Gastrocnemius medialis (tissue), 4 donors: ENCODE measurements around the gene ITGAE. TPM values are rescaled to one million over a fixed set of nuclear protein-coding genes. Genes with fewer than 3 reads are reported as not detected.

Experiments used
- ATAC-seq, 2 donors: fragments of 150-250 bp; one replicate each; pipeline ENCODE4 v1.9.1; 2016
- DNase-seq, 2 donors: peaks; one replicate each; pipeline ENCODE4 v3.0.0-alpha.2; 2019
- H3K27ac ChIP-seq, 4 donors: fragments of 200-600 bp; sonication (generic); 1 replicate in 1 of 4; 2 replicates in 3 of 4; pipeline ENCODE4 v1.5.1; 2016 to 2018; ENCODE audit warnings: mild to moderate bottlenecking in 2 of 4, moderate library complexity in 1 of 4
- H3K27me3 ChIP-seq, 3 donors: fragments of 200-600 bp; sonication (generic) in 2 of 3; 1 replicate in 1 of 3; 2 replicates in 2 of 3; pipeline versions ENCODE4 v1.5.1 to v1.6.0; 2016 to 2019; ENCODE audit warnings: mild to moderate bottlenecking in 1 of 3, moderate library complexity in 1 of 3
- H3K36me3 ChIP-seq, 2 donors: fragments of 200-600 bp; sonication (generic) in 1 of 2; one replicate each; pipeline ENCODE4 v1.5.1; 2017 to 2018
- H3K4me1 ChIP-seq, 2 donors: fragments of 200-600 bp; sonication (generic) in 1 of 2; one replicate each; pipeline ENCODE4 v1.5.1; 2016 to 2017; ENCODE audit warnings: mild to moderate bottlenecking in 2 of 2
- H3K4me3 ChIP-seq, 4 donors: fragments of 200-600 bp; sonication (generic) in 3 of 4; 1 replicate in 1 of 4; 2 replicates in 3 of 4; pipeline ENCODE4 v1.5.1; 2016 to 2019; ENCODE audit warnings: mild to moderate bottlenecking in 2 of 4
- H3K9me3 ChIP-seq, 3 donors: fragments of 200-600 bp; sonication (generic) in 2 of 3; 1 replicate in 1 of 3; 2 replicates in 2 of 3; pipeline ENCODE4 v1.5.1; 2016 to 2019
- POLR2A ChIP-seq, 2 donors: fragments of 450-650 bp; IDR thresholded peaks; one replicate each; pipeline ENCODE4 v1.6.1; 2017; ENCODE audit warnings: antibody characterized with exemption in 2 of 2, mild to moderate bottlenecking in 2 of 2, moderate library complexity in 2 of 2
- in situ Hi-C, 4 donors: fragments of 200-750 bp; cut with MboI; loops; one replicate each; pipeline versions ENCODE4 v1.15.0 to v1.8.0; 2017; ENCODE audit warnings: low sequenced_read_pairs in 4 of 4
- intact Hi-C: fragments of 100-400 bp; cut with DNase I; formaldehyde crosslinking; loops from one replicate; pipeline ENCODE4 v1.15.1; 2023; ENCODE audit warnings: low total_unique reads
- total RNA-seq, 4 donors: library from RNA; depleted of rRNA; stranded (reverse); fragments of >200 nt; gene quantifications; one replicate each; pipeline versions ENCODE4 v1.1.0 to v1.2.3, GENCODE V29; 2016
- TF ChIP-seq, protein P1 (sequence below), 5 experiments: fragments of 450-650 bp in 3 of 5; fragments of 200-600 bp in 2 of 5; sonication (generic) in 2 of 5; IDR thresholded peaks in 4 of 5; conservative IDR thresholded peaks in 1 of 5; 1 replicate in 4 of 5; 2 replicates in 1 of 5; pipeline ENCODE4 v1.5.1; 2016 to 2019; ENCODE audit warnings: antibody characterized with exemption in 5 of 5, mild to moderate bottlenecking in 3 of 5, moderate library complexity in 3 of 5

Gene ITGAE
- total RNA-seq, 4 donors from 2014 or later: 10.8 to 25.0 (median 23.5) TPM

DNA sequence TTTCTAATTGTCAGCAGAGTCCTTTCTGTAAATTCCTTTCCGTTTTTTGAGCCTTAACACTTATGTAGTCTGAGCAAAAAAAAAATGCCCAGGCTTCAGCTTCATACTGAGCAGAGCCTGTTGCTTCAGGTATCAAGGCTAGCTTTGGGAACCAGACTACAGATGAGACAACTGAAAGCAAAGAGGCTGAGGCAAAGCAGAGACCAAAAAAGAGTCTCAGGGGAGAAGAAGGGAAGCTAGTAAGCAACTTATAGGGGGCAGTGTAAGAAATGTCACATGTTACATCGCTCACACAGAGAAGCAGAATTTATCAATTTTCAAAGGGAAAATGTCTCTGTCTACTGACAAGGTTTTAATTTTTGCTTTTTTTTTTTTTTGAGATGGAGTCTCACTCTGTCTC, 73.9 kb downstream of the ITGAE start:
- ATAC-seq (no peak), DNase-seq (no peak)
- intact Hi-C loops (no loop called here), in situ Hi-C loops (no loop called here)
- Histone ChIP-seq H3K36me3 (no peaks in the 10 kb centered on the region), H3K27me3 (no peaks in the 10 kb centered on the region), H3K4me1 (peaks cover 12 to 20% of the 10 kb centered on the region in 2 donors), H3K4me3 (no peak overlapping the region), H3K27ac (no peak overlapping the region), H3K9me3 (no peaks in the 10 kb centered on the region)
- TF ChIP-seq POLR2A (IDR thresholded peaks at IDR 0.05): no peak
- TF ChIP-seq, protein P1, sequence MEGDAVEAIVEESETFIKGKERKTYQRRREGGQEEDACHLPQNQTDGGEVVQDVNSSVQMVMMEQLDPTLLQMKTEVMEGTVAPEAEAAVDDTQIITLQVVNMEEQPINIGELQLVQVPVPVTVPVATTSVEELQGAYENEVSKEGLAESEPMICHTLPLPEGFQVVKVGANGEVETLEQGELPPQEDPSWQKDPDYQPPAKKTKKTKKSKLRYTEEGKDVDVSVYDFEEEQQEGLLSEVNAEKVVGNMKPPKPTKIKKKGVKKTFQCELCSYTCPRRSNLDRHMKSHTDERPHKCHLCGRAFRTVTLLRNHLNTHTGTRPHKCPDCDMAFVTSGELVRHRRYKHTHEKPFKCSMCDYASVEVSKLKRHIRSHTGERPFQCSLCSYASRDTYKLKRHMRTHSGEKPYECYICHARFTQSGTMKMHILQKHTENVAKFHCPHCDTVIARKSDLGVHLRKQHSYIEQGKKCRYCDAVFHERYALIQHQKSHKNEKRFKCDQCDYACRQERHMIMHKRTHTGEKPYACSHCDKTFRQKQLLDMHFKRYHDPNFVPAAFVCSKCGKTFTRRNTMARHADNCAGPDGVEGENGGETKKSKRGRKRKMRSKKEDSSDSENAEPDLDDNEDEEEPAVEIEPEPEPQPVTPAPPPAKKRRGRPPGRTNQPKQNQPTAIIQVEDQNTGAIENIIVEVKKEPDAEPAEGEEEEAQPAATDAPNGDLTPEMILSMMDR (IDR thresholded peaks at IDR 0.05 in 4 of 5, conservative IDR thresholded peaks at IDR 0.05 in 1 of 5): no peak

DNA sequence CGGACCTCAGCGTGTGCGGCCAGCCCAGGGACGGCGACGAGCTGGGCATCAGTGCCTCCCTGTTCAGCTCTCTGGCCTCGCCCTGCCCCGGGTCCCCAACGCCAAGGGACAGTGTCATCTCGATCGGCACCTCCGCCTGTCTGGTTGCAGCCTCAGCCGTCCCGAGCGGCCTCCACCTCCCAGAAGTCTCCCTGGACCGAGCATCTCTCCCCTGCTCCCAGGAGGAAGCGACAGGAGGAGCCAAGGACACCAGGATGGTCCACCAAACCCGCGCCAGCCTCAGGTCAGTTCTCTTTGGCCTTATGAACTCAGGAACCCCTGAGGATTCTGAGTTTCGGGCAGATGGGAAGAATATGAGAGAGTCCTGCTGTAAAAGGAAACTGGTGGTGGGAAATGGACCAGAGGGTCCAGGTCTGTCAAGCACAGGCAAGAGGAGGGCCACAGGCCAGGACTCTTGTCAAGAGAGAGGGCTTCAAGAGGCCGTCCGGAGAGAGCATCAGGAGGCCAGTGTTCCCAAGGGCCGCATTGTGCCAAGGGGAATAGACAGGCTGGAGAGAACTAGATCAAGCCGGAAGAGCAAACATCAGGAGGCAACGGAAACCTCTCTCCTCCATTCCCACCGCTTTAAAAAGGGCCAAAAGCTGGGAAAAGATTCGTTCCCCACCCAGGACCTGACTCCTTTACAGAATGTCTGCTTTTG, 76.5 kb downstream of the ITGAE start:
- in situ Hi-C loops: no loop called here
- intact Hi-C loops: loop anchor here (5.0 kb wide), 1 partner anchor 42 kb away; no protein-coding TSS in a partner anchor

DNA sequence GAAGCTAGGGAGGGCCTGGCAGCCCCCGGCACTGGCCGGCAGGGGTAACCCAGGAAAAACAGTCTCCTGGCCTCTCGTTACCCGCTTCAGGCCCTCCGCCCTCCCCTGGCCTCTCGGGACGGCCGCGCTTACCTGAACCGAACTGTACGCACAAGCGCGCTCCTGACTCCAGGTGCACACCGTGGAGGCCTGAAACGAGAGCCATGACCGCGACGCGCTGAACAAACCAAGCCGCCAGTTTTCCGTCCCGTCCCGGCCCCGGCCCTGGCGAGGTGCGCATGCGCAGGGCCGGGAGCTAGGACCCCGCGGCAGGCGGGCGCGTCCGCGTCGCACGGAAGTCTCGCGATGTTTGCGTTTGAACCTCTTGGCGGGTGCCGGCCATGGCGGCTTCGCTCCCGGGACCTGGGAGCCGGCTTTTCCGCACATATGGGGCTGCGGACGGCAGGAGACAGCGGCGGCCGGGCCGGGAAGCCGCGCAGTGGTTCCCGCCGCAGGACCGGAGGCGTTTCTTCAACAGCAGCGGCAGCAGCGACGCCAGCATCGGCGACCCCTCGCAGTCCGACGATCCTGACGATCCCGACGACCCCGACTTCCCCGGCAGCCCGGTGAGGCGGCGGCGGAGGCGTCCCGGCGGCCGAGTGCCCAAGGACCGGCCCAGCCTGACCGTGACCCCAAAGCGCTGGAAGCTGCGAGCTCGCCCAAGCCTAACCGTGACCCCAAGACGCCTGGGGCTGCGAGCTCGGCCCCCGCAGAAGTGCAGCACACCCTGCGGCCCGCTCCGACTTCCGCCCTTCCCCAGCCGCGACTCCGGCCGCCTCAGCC, 77.2 kb downstream of the ITGAE start, which contains the start of gene HASPIN:
HASPIN (plus strand) TSS at position 348 of the 822 bp plus-strand sequence; CDS start at position 381, 33 bp downstream.
- DNase-seq: peak; percentile 70 to 81
- intact Hi-C loops: loop anchor here (2.0 to 5.0 kb wide), 2 partner anchors 41 to 83 kb away; no protein-coding TSS in a partner anchor
- no peaks in the 10 kb centered on the region for H3K9me3 ChIP-seq
- ATAC-seq: peak; percentile 85 to 89
- TF ChIP-seq, protein P1 (IDR thresholded peaks at IDR 0.05 in 4 of 5, conservative IDR thresholded peaks at IDR 0.05 in 1 of 5): peak; percentile 30 to 57 (median 36)
- peak; percentile 66 for TF ChIP-seq POLR2A (IDR thresholded peaks at IDR 0.05)
- in situ Hi-C loops: no loop called here
- H3K36me3 ChIP-seq: peaks cover 0 to 1% of the 10 kb centered on the region in 2 donors
- peak within 1 kb of the TSS; percentile 90 to 98 (median 92) for H3K4me3 ChIP-seq
- no peaks in the 10 kb centered on the region for H3K27me3 ChIP-seq
- H3K4me1 ChIP-seq: peaks cover 16 to 26% of the 10 kb centered on the region in 2 donors
- peak within 1 kb of the TSS; percentile 92 to 96 (median 92) for H3K27ac ChIP-seq

More for the DNA sequence above, 76.5 kb downstream of the ITGAE start:
- no peak for DNase-seq
- Histone ChIP-seq H3K27ac (no peak overlapping the region), H3K27me3 (no peaks in the 10 kb centered on the region), H3K36me3 (no peaks in the 10 kb centered on the region), H3K4me1 (peaks cover 16 to 26% of the 10 kb centered on the region in 2 donors), H3K4me3 (peak overlapping the region; percentile 90 to 98 (median 92)), H3K9me3 (no peaks in the 10 kb centered on the region)
- ATAC-seq: no peak
- no peak for TF ChIP-seq POLR2A (IDR thresholded peaks at IDR 0.05)
- TF ChIP-seq, protein P1 (IDR thresholded peaks at IDR 0.05 in 4 of 5, conservative IDR thresholded peaks at IDR 0.05 in 1 of 5): no peak

DNA sequence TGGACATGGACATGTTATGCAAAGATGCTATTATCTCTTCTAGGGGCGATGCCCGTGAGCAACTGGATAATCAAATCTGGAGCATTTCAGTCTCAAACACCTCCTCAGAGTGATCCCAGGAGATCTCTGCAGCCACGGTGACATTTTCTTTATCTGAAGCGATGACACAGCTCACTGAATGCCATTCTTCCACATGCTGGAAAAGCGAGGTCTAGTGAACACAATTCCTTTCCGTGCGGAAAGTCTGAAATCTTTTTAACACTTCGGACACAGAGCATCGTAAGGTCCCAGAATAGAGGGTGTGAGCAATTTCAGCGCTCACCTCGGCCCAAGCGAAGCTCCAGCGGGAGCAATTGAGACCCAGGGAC, 77.8 kb downstream of the ITGAE start:
- H3K4me3 ChIP-seq: peak overlapping the region; percentile 90 to 98 (median 92)
- H3K27me3 ChIP-seq: no peaks in the 10 kb centered on the region
- no peak for TF ChIP-seq POLR2A (IDR thresholded peaks at IDR 0.05)
- TF ChIP-seq, protein P1 (IDR thresholded peaks at IDR 0.05 in 4 of 5, conservative IDR thresholded peaks at IDR 0.05 in 1 of 5): no peak
- ATAC-seq (peak in 1 of 2 donors; percentile 28), DNase-seq (no peak)
- intact Hi-C loops: loop anchor here (2.0 to 5.0 kb wide), 2 partner anchors 41 to 82 kb away; no protein-coding TSS in a partner anchor
- peaks cover 0 to 7% of the 10 kb centered on the region in 2 donors for H3K36me3 ChIP-seq
- peak overlapping the region; percentile 92 to 96 (median 92) for H3K27ac ChIP-seq
- H3K9me3 ChIP-seq: no peaks in the 10 kb centered on the region
- peaks cover 16 to 26% of the 10 kb centered on the region in 2 donors for H3K4me1 ChIP-seq
- in situ Hi-C loops: no loop called here
